GM21825 (cell line): ENCODE data around the gene SPATA31D3.
"Not testable (repeated sequence)": the region's sequence is repeated elsewhere in the genome, so short reads cannot be mapped to it uniquely, and the experiment has no call there.

Experiments used
- ATAC-seq: cut with Tn5 transposase; IDR thresholded peaks from one replicate; pipeline ENCODE4 v1.9.1; 2021; ENCODE audit warnings: mild to moderate bottlenecking, moderate library complexity; ENCODE audit not compliant: unreplicated experiment

SPATA31D3 gene

GRCh38 chr9:81943393-81943792 is at the start of gene SPATA31D3:
SPATA31D3 (plus strand) TSS chr9:81943500; CDS start chr9:81943586, 86 bp downstream.
- ATAC-seq: not testable (repeated sequence)

GRCh38 chr9:81893929-81894328 is 49.4 kb upstream of the SPATA31D3 start:
- no peak for ATAC-seq

GRCh38 chr9:81894891-81895290 is 48.4 kb upstream of the SPATA31D3 start:
- no peak for ATAC-seq

GRCh38 chr9:81896070-81896469 is 47.2 kb upstream of the SPATA31D3 start:
- no peak for ATAC-seq

- no peak for ATAC-seq
These were observed 44.4 kb upstream of the SPATA31D3 start for GRCh38 chr9:81898851-81899250.

GRCh38 chr9:81902196-81902595 is 41.1 kb upstream of the SPATA31D3 start:
- no peak for ATAC-seq

GRCh38 chr9:81902626-81903025 is 40.7 kb upstream of the SPATA31D3 start:
- no peak for ATAC-seq

GRCh38 chr9:81906671-81907070 is 36.6 kb upstream of the SPATA31D3 start:
- ATAC-seq: no peak

GRCh38 chr9:81912135-81912534 is 31.2 kb upstream of the SPATA31D3 start:
- ATAC-seq: no peak

- ATAC-seq: no peak
These were observed 27.3 kb upstream of the SPATA31D3 start for GRCh38 chr9:81915801-81916505.

- not testable (repeated sequence) for ATAC-seq
These were observed 24.8 kb upstream of the SPATA31D3 start for GRCh38 chr9:81918507-81918906.

GRCh38 chr9:81928305-81928704 is 15.0 kb upstream of the SPATA31D3 start, which contains the start of gene SPATA31D4:
SPATA31D4 (plus strand) TSS chr9:81928428; CDS start chr9:81928514, 86 bp downstream.
- not testable (repeated sequence) for ATAC-seq

GRCh38 chr9:81930147-81930546 is 13.2 kb upstream of the SPATA31D3 start:
- ATAC-seq: not testable (repeated sequence)

- not testable (repeated sequence) for ATAC-seq
These were observed 9.8 kb upstream of the SPATA31D3 start for GRCh38 chr9:81933547-81933946.

- not testable (repeated sequence) for ATAC-seq
These were observed 5.3 kb downstream of the SPATA31D3 start for GRCh38 chr9:81948650-81949049.

- ATAC-seq: no peak
These were observed 9.8 kb downstream of the SPATA31D3 start for GRCh38 chr9:81953096-81953495.

- no peak for ATAC-seq
These were observed 12.3 kb downstream of the SPATA31D3 start for GRCh38 chr9:81955625-81956024.

- no peak for ATAC-seq
These were observed 21.2 kb downstream of the SPATA31D3 start for GRCh38 chr9:81964218-81965171.

GRCh38 chr9:81968026-81968425 is 24.7 kb downstream of the SPATA31D3 start:
- ATAC-seq: no peak

- no peak for ATAC-seq
These were observed 26.7 kb downstream of the SPATA31D3 start for GRCh38 chr9:81969971-81970370.

GRCh38 chr9:81971727-81972126 is 28.4 kb downstream of the SPATA31D3 start:
- ATAC-seq: no peak

- no peak for ATAC-seq
These were observed 31.5 kb downstream of the SPATA31D3 start for GRCh38 chr9:81974764-81975163.
